ENCODE measurements around the gene NRSN1. TPM values are rescaled to one million over a fixed set of nuclear protein-coding genes. Genes with fewer than 3 reads are reported as not detected.

The NRSN1 gene
- total and polyA plus RNA-seq, 2 of the 13 experiments (the other 11 are each of a cell fraction or from before 2014, with no cell fraction given) = not detected

- TF ChIP-seq ARID3A (IDR thresholded peaks at IDR 0.05; ENCODE audit: low read depth, low read length) (peak; percentile 75), ZFP62 (CRISPR knock-in tag; IDR thresholded peaks at IDR 0.05) (no peak), FOXP1 (IDR thresholded peaks at IDR 0.05) (no peak), FOXP1 (CRISPR knock-in tag; IDR thresholded peaks at IDR 0.05) (peak; percentile 36; the same call in 1 of the 2 replicates), RBFOX2 (IDR thresholded peaks at IDR 0.05; ENCODE audit: low read depth, low read length) (no peak), TP53 (CRISPR knock-in tag; conservative IDR thresholded peaks at IDR 0.05) (no peak), AFF4 (CRISPR knock-in tag; IDR thresholded peaks at IDR 0.05) (no peak), DNMT3B (CRISPR knock-in tag; conservative IDR thresholded peaks at IDR 0.05) (no peak), CEBPG (CRISPR knock-in tag; IDR thresholded peaks at IDR 0.05) (peak; percentile 61), SYNCRIP (IDR thresholded peaks at IDR 0.05; ENCODE audit: insufficient read depth, low read depth, low read length) (no peak), NKX3-1 (CRISPR knock-in tag; IDR thresholded peaks at IDR 0.05) (no peak), CENPBD1 (CRISPR knock-in tag; IDR thresholded peaks at IDR 0.05; ENCODE audit: borderline replicate concordance, low read depth) (no peak), BRF2 (CRISPR knock-in tag; IDR thresholded peaks at IDR 0.05) (no peak), ZNF282 (IDR thresholded peaks at IDR 0.05; ENCODE audit: partially characterized antibody) (no peak), MATR3 (CRISPR knock-in tag; IDR thresholded peaks at IDR 0.05) (no peak), GFI1 (CRISPR knock-in tag; IDR thresholded peaks at IDR 0.05; ENCODE audit: borderline replicate concordance) (0 out of 2 replicates have a peak, but pooled peaks have one; percentile 38), ZSCAN30 (CRISPR knock-in tag; IDR thresholded peaks at IDR 0.05) (no peak), GATAD2A (CRISPR knock-in tag; IDR thresholded peaks at IDR 0.05) (peak; percentile 86)
Observed at GRCh38 chr6:24194978-24195700, 69.1 kb downstream of the NRSN1 start (continued).
